ENCODE measurements around the gene ZFP69.
A peak's percentile ranks its signal among the peaks of the same experiment; 100 is the strongest.

Gene ZFP69

DNA sequence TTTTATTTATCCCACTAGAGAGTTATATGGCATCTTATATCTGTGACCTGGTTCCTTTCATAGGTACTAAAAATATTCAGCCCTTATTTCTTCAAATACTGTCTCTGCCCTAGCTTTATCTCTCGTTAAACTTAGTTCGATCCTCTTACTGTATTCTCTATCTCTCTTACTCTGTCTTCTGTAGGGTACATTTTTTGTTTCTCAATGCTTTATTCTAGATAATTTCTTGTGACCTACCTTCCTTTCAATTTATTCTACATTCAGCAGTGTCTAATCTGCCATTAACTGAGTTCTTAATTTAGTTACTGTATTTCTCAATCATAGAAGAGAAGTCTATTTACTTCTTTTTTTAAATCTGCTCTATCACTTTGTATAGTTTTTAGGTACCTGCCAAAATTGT is 1.8 kb upstream of the ZFP69 start:
- Histone ChIP-seq H4K20me1 (ENCODE audit: control insufficient read depth, insufficient read depth, low read depth, low read length) (no peaks in the 10 kb centered on the region), H3K4me2 (ENCODE audit: low read length) (no peak overlapping the region), H3K9me3 (ENCODE audit: control insufficient read depth, insufficient read depth, low read length) (peaks cover 16% of the 10 kb centered on the region), H3K4me3 (ENCODE audit: low read length) (no peak overlapping the region), H3K27me3 (ENCODE audit: control insufficient read depth, low read length) (no peaks in the 10 kb centered on the region), H3K79me2 (ENCODE audit: control insufficient read depth, low read length) (peaks cover 9% of the 10 kb centered on the region), H3F3A (ENCODE audit: control insufficient read depth, insufficient read depth) (no peaks in the 10 kb centered on the region; the same call in 1 of the 2 replicates), H3K36me3 (ENCODE audit: control insufficient read depth, low read length) (peaks cover 12% of the 10 kb centered on the region), H3K27ac (ENCODE audit: low read depth, low read length) (no peak overlapping the region), H3K4me1 (ENCODE audit: control insufficient read depth, low read length) (peaks cover 26% of the 10 kb centered on the region), H3K9me2 (replicated peaks; ENCODE audit: control insufficient read depth, low read length) (no peaks in the 10 kb centered on the region)
- TF ChIP-seq, protein P1, sequence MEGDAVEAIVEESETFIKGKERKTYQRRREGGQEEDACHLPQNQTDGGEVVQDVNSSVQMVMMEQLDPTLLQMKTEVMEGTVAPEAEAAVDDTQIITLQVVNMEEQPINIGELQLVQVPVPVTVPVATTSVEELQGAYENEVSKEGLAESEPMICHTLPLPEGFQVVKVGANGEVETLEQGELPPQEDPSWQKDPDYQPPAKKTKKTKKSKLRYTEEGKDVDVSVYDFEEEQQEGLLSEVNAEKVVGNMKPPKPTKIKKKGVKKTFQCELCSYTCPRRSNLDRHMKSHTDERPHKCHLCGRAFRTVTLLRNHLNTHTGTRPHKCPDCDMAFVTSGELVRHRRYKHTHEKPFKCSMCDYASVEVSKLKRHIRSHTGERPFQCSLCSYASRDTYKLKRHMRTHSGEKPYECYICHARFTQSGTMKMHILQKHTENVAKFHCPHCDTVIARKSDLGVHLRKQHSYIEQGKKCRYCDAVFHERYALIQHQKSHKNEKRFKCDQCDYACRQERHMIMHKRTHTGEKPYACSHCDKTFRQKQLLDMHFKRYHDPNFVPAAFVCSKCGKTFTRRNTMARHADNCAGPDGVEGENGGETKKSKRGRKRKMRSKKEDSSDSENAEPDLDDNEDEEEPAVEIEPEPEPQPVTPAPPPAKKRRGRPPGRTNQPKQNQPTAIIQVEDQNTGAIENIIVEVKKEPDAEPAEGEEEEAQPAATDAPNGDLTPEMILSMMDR (IDR thresholded peaks at IDR 0.05; ENCODE audit: low read depth, low read length, poor library complexity, severe bottlenecking) = no peak
- no peak for TF ChIP-seq EZH2phosphoT487 (IDR thresholded peaks at IDR 0.05; ENCODE audit: borderline replicate concordance, low read length)

DNA sequence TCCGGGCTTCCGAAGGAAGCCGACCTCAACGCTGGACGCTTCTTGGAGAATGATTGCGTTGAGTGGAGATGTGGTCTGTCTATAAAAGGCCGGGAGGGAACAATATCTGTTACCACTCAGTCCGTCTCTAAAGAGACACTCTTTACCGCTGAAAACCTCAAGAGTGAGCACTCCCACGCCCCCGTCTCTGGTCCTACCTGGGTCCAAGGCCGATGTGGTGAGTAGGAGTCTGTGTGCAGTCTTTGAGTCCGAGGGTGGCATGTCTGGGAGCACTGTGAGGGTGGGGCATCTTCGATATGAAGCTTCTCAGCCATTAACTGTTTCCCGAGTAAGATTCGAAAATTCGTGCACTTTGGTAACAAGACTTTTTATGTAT is 576 bp downstream of the ZFP69 start:
- H3K79me2 ChIP-seq (ENCODE audit: control insufficient read depth, low read length) = peaks cover 9% of the 10 kb centered on the region
- H3K9me3 ChIP-seq (ENCODE audit: control insufficient read depth, insufficient read depth, low read length) = peaks cover 16% of the 10 kb centered on the region
- no peaks in the 10 kb centered on the region for H3K27me3 ChIP-seq (ENCODE audit: control insufficient read depth, low read length)
- H3K36me3 ChIP-seq (ENCODE audit: control insufficient read depth, low read length) = peaks cover 28% of the 10 kb centered on the region
- no peaks in the 10 kb centered on the region for H4K20me1 ChIP-seq (ENCODE audit: control insufficient read depth, insufficient read depth, low read depth, low read length)
- no peak overlapping the region for H3K27ac ChIP-seq (ENCODE audit: low read depth, low read length)
- H3K4me1 ChIP-seq (ENCODE audit: control insufficient read depth, low read length) = peaks cover 27% of the 10 kb centered on the region
- TF ChIP-seq, protein P1 (IDR thresholded peaks at IDR 0.05; ENCODE audit: low read depth, low read length, poor library complexity, severe bottlenecking) = no peak
- no peak for TF ChIP-seq EZH2phosphoT487 (IDR thresholded peaks at IDR 0.05; ENCODE audit: borderline replicate concordance, low read length)
- peak overlapping the region; percentile 80 for H3K4me2 ChIP-seq (ENCODE audit: low read length)
- H3K9me2 ChIP-seq (replicated peaks; ENCODE audit: control insufficient read depth, low read length) = no peaks in the 10 kb centered on the region
- no peaks in the 10 kb centered on the region; the same call in 1 of the 2 replicates for H3F3A ChIP-seq (ENCODE audit: control insufficient read depth, insufficient read depth)
- peak overlapping the region; percentile 76 for H3K4me3 ChIP-seq (ENCODE audit: low read length)

DNA sequence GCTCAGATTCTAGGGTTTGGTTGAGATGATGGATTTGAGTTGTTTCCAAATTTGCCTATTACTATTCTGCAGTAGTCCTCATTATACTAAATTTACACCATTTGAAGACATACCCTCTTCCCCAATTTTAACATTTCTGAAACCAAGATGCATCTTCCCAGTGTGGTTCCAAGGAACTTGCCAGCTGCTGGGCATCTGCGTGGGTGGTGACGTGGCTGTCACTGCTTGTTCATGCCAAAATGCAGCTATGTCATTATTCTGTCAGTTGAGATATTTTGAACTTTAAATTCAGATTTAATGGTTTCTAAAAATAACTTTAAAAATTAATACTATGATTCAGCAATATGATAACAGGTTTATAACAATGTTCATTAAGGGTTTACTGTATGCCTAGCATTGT is 1.2 kb downstream of the ZFP69 start:
- H4K20me1 ChIP-seq (ENCODE audit: control insufficient read depth, insufficient read depth, low read depth, low read length) = no peaks in the 10 kb centered on the region
- peaks cover 33% of the 10 kb centered on the region for H3K36me3 ChIP-seq (ENCODE audit: control insufficient read depth, low read length)
- peaks cover 9% of the 10 kb centered on the region for H3K79me2 ChIP-seq (ENCODE audit: control insufficient read depth, low read length)
- H3K27me3 ChIP-seq (ENCODE audit: control insufficient read depth, low read length) = no peaks in the 10 kb centered on the region
- peaks cover 27% of the 10 kb centered on the region for H3K4me1 ChIP-seq (ENCODE audit: control insufficient read depth, low read length)
- no peaks in the 10 kb centered on the region for H3K9me2 ChIP-seq (replicated peaks; ENCODE audit: control insufficient read depth, low read length)
- no peak overlapping the region for H3K27ac ChIP-seq (ENCODE audit: low read depth, low read length)
- H3F3A ChIP-seq (ENCODE audit: control insufficient read depth, insufficient read depth) = no peaks in the 10 kb centered on the region; the same call in 1 of the 2 replicates
- peak overlapping the region; percentile 80 for H3K4me2 ChIP-seq (ENCODE audit: low read length)
- peaks cover 16% of the 10 kb centered on the region for H3K9me3 ChIP-seq (ENCODE audit: control insufficient read depth, insufficient read depth, low read length)
- TF ChIP-seq, protein P1 (IDR thresholded peaks at IDR 0.05; ENCODE audit: low read depth, low read length, poor library complexity, severe bottlenecking) = no peak
- no peak for TF ChIP-seq EZH2phosphoT487 (IDR thresholded peaks at IDR 0.05; ENCODE audit: borderline replicate concordance, low read length)
- H3K4me3 ChIP-seq (ENCODE audit: low read length) = peak overlapping the region; percentile 76
